Measurements from ENCODE around the gene TRIM67. TPM values are rescaled to one million over a fixed set of nuclear protein-coding genes. Genes with fewer than 3 reads are reported as not detected.

TRIM67 gene
- total and polyA plus RNA-seq, 9 of the 15 experiments (the other 6 are each of a cell fraction or from before 2014, with no cell fraction given): 0.04 to 0.60 (median 0.31) TPM

GRCh38 chr1:231241750-231242149, 79.9 kb downstream of the TRIM67 start (continued):
- TF ChIP-seq PRDM10 (IDR thresholded peaks at IDR 0.05; ENCODE audit: partially characterized antibody): peak; percentile 42
- TF ChIP-seq PHF8 (IDR thresholded peaks at IDR 0.05; ENCODE audit: borderline replicate concordance, low read length): no peak
- TF ChIP-seq THRA (IDR thresholded peaks at IDR 0.05): no peak
- TF ChIP-seq NFIC (IDR thresholded peaks at IDR 0.05): peak; percentile 68
- no peak for TF ChIP-seq SAFB (IDR thresholded peaks at IDR 0.05; ENCODE audit: borderline replicate concordance, low read depth, low read length)
- TF ChIP-seq SPI1 (IDR thresholded peaks at IDR 0.05; ENCODE audit: borderline replicate concordance, low read depth, low read length): peak; percentile 48; the same call in 1 of the 2 replicates
- no peak for TF ChIP-seq ZNF431 (CRISPR knock-in tag; IDR thresholded peaks at IDR 0.05)
- no peak for TF ChIP-seq GTF2B (IDR thresholded peaks at IDR 0.05; ENCODE audit: extremely low read depth, insufficient read length)
- no peak for TF ChIP-seq IRF9 (tag; IDR thresholded peaks at IDR 0.05)
- TF ChIP-seq MNT (conservative IDR thresholded peaks at IDR 0.05): 0 out of 4 replicates have a peak, but pooled peaks of 1 of the 2 experiments have one; percentile 14
- TF ChIP-seq GABPB1 (CRISPR knock-in tag; IDR thresholded peaks at IDR 0.05): no peak
- no peak for TF ChIP-seq TSC22D4 (tag; IDR thresholded peaks at IDR 0.05)
- TF ChIP-seq SRSF7 (optimal IDR thresholded peaks at IDR 0.05; ENCODE audit: low read depth, low read length): no peak
- TF ChIP-seq KDM5B (IDR thresholded peaks at IDR 0.05; ENCODE audit: insufficient replicate concordance, low read depth, low read length): no peak
- no peak for TF ChIP-seq CGGBP1 (CRISPR knock-in tag; IDR thresholded peaks at IDR 0.05)
- no peak for TF ChIP-seq XRCC5 (IDR thresholded peaks at IDR 0.05; ENCODE audit: low read depth, low read length)
- TF ChIP-seq TCF7L2 (IDR thresholded peaks at IDR 0.05; ENCODE audit: low read depth, low read length): no peak
- 0 out of 2 replicates have a peak, but pooled peaks have one; percentile 22 for TF ChIP-seq NFIX (CRISPR knock-in tag; IDR thresholded peaks at IDR 0.05; ENCODE audit: low read depth)
- TF ChIP-seq ZKSCAN3 (CRISPR knock-in tag; IDR thresholded peaks at IDR 0.05): peak; percentile 78

All from K562 (cell line).